Naive thymus-derived CD4-positive, alpha-beta T cell (primary cell): Measurements from ENCODE around the gene KIAA0825. TPM values are rescaled to one million over a fixed set of nuclear protein-coding genes. Genes with fewer than 3 reads are reported as not detected.

Source experiments
- ATAC-seq: fragments of 150-1000 bp; cut with Tn5 transposase; 2 replicates; pipeline ENCODE4 v1.10.0; 2021; ENCODE audit warnings: mild to moderate bottlenecking, moderate library complexity
- CTCF ChIA-PET: fragments of 350-600 bp; sonication (Branson Sonifier 250); formaldehyde crosslinking; loops from one replicate; lab custom pipeline; 2021; ENCODE audit warnings: antibody characterized with exemption; lab: Charles Lee
- POLR2A ChIA-PET: fragments of 350-600 bp; sonication (Branson Sonifier 250); formaldehyde crosslinking; loops from one replicate; lab custom pipeline; 2021; ENCODE audit warnings: antibody characterized with exemption, inconsistent platforms; lab: Charles Lee
- DNase-seq, 9 donors: peaks; one replicate each; pipeline versions ENCODE4 v3.0.0 to v3.0.0-alpha.2; 2020 to 2022; ENCODE audit warnings: mixed read lengths in 1 of 9
- H3K27ac ChIP-seq: one replicate; pipeline ENCODE4 v1.7.0; 2013; ENCODE audit warnings: mild to moderate bottlenecking, low read depth, low read length, moderate library complexity
- H3K27me3 ChIP-seq, 2 donors: one replicate each; pipeline ENCODE4 v1.7.0; 2013; ENCODE audit warnings: low read length in 2 of 2, mild to moderate bottlenecking in 2 of 2, moderate library complexity in 2 of 2; ENCODE audit not compliant: control insufficient read depth in 2 of 2, insufficient read depth in 2 of 2
- H3K36me3 ChIP-seq, 3 experiments: 1 replicate in 2 of 3; 2 replicates in 1 of 3; pipeline ENCODE4 v1.7.0; 2013; ENCODE audit warnings: low read length in 3 of 3, mild to moderate bottlenecking in 3 of 3, moderate library complexity in 1 of 3; ENCODE audit not compliant: insufficient read depth in 3 of 3, control insufficient read depth in 2 of 3
- H3K4me1 ChIP-seq, 2 donors: one replicate each; pipeline ENCODE4 v1.7.0; 2013; ENCODE audit warnings: low read length in 2 of 2, mild to moderate bottlenecking in 2 of 2, moderate library complexity in 1 of 2; ENCODE audit not compliant: control insufficient read depth in 2 of 2, insufficient read depth in 2 of 2
- H3K4me3 ChIP-seq: 2 replicates; pipeline ENCODE4 v1.7.0; 2013; ENCODE audit warnings: mild to moderate bottlenecking, low read length
- H3K9me3 ChIP-seq, 3 experiments: 1 replicate in 2 of 3; 2 replicates in 1 of 3; pipeline ENCODE4 v1.7.0; 2013; ENCODE audit warnings: low read length in 3 of 3; ENCODE audit not compliant: control insufficient read depth in 2 of 3
- H3K27ac Mint-ChIP-seq, 9 donors: one replicate each; pipeline ENCODE4 v1.8.0; 2020 to 2022; ENCODE audit warnings: mixed read lengths in 9 of 9, mild to moderate bottlenecking in 8 of 9, moderate library complexity in 5 of 9, inconsistent platforms in 2 of 9
- H3K27me3 Mint-ChIP-seq, 5 donors: one replicate each; pipeline ENCODE4 v1.8.0; 2021 to 2022; ENCODE audit warnings: mixed read lengths in 5 of 5, mild to moderate bottlenecking in 1 of 5
- H3K36me3 Mint-ChIP-seq, 5 donors: one replicate each; pipeline ENCODE4 v1.8.0; 2020 to 2022; ENCODE audit warnings: mixed read lengths in 5 of 5, mild to moderate bottlenecking in 3 of 5, inconsistent platforms in 1 of 5
- H3K4me1 Mint-ChIP-seq, 7 donors: one replicate each; pipeline ENCODE4 v1.8.0; 2020 to 2022; ENCODE audit warnings: mixed read lengths in 7 of 7, mild to moderate bottlenecking in 3 of 7, inconsistent platforms in 1 of 7
- H3K4me3 Mint-ChIP-seq, 10 donors: one replicate each; pipeline ENCODE4 v1.8.0; 2020 to 2022; ENCODE audit warnings: mild to moderate bottlenecking in 10 of 10, mixed read lengths in 10 of 10, moderate library complexity in 6 of 10, inconsistent platforms in 2 of 10
- H3K9me3 Mint-ChIP-seq, 11 donors: one replicate each; pipeline ENCODE4 v1.8.0; 2020 to 2022; ENCODE audit warnings: mixed read lengths in 11 of 11, mild to moderate bottlenecking in 4 of 11, inconsistent platforms in 1 of 11, moderate library complexity in 1 of 11
- intact Hi-C, 2 donors: fragments of 100-400 bp; cut with micrococcal nuclease; formaldehyde crosslinking; loops; one replicate each; pipeline ENCODE4 v1.15.1; 2023
- polyA plus RNA-seq, 2 donors: library from polyadenylated mRNA; unstranded; fragments of 300-500 nt; fragmentation: Illumina TruSeq; gene quantifications; one replicate each; pipeline ENCODE4 v1.2.3, GENCODE V29; 2021
- total RNA-seq, 6 experiments: library from RNA in 5 of 6; stranded (reverse) in 5 of 6; gene quantifications; 1 replicate in 5 of 6; 2 replicates in 1 of 6; pipeline ENCODE4 v1.2.3 and lab custom pipeline; 2021 to 2026

Gene KIAA0825
- total and polyA plus RNA-seq, 7 experiments from 2014 or later: 0.38 to 3.2 (median 1.3) TPM

- POLR2A ChIA-PET: no interaction called here
- CTCF ChIA-PET: no interaction called here
- H3K4me1 ChIP-seq: no peaks in the 10 kb centered on the region
These were observed 117.0 kb downstream of the KIAA0825 start for GRCh38 chr5:94501365-94501764.

GRCh38 chr5:94499806-94500205, 118.6 kb downstream of the KIAA0825 start:
- POLR2A ChIA-PET: no interaction called here
- Histone ChIP-seq H3K4me3 (no peak overlapping the region), H3K27ac (no peak overlapping the region), H3K36me3 (no peaks in the 10 kb centered on the region), H3K9me3 (no peaks in the 10 kb centered on the region), H3K27me3 (no peaks in the 10 kb centered on the region), H3K4me1 (no peaks in the 10 kb centered on the region)
- Mint-ChIP-seq H3K4me3 (no peak overlapping the region), H3K27me3 (no peaks in the 10 kb centered on the region), H3K9me3 (no peaks in the 10 kb centered on the region), H3K4me1 (no peaks in the 10 kb centered on the region), H3K27ac (no peak overlapping the region), H3K36me3 (peaks cover 0 to 4% (median 0%) of the 10 kb centered on the region in 5 donors)
- DNase-seq (no peak), ATAC-seq (no peak)
- CTCF ChIA-PET: no interaction called here
- intact Hi-C loops: no loop called here

More at GRCh38 chr5:94501365-94501764, 117.0 kb downstream of the KIAA0825 start:
- DNase-seq (no peak), ATAC-seq (no peak)
- no peaks in the 10 kb centered on the region for H3K36me3 ChIP-seq
- no peaks in the 10 kb centered on the region for H3K27me3 Mint-ChIP-seq
- no peaks in the 10 kb centered on the region for H3K9me3 ChIP-seq
- H3K36me3 Mint-ChIP-seq: no peaks in the 10 kb centered on the region
- H3K27me3 ChIP-seq: no peaks in the 10 kb centered on the region
- no peak overlapping the region for H3K4me3 ChIP-seq
- intact Hi-C loops: no loop called here
- H3K9me3 Mint-ChIP-seq: no peaks in the 10 kb centered on the region
- H3K27ac ChIP-seq: no peak overlapping the region
- H3K4me1 Mint-ChIP-seq: no peaks in the 10 kb centered on the region
- H3K27ac Mint-ChIP-seq: no peak overlapping the region
- H3K4me3 Mint-ChIP-seq: no peak overlapping the region

- Histone ChIP-seq H3K9me3 (no peaks in the 10 kb centered on the region), H3K4me1 (no peaks in the 10 kb centered on the region), H3K27me3 (no peaks in the 10 kb centered on the region), H3K4me3 (no peak overlapping the region), H3K36me3 (no peaks in the 10 kb centered on the region), H3K27ac (no peak overlapping the region)
- CTCF ChIA-PET: no interaction called here
- POLR2A ChIA-PET: no interaction called here
- intact Hi-C loops: no loop called here
- Mint-ChIP-seq H3K4me3 (no peak overlapping the region), H3K9me3 (no peaks in the 10 kb centered on the region), H3K4me1 (no peaks in the 10 kb centered on the region), H3K27me3 (no peaks in the 10 kb centered on the region), H3K27ac (no peak overlapping the region), H3K36me3 (peaks cover 0 to 4% (median 0%) of the 10 kb centered on the region in 5 donors)
- ATAC-seq: no peak
- no peak for DNase-seq
These were observed 120.2 kb downstream of the KIAA0825 start for GRCh38 chr5:94498199-94498598.

- no peak overlapping the region for H3K4me3 Mint-ChIP-seq
- H3K27ac Mint-ChIP-seq: no peak overlapping the region
- no peaks in the 10 kb centered on the region for H3K36me3 ChIP-seq
- ChIA-PET POLR2A (no interaction called here), CTCF (no interaction called here)
- DNase-seq (no peak), ATAC-seq (no peak)
- H3K36me3 Mint-ChIP-seq: peaks cover 0 to 5% (median 0%) of the 10 kb centered on the region in 5 donors
- no peaks in the 10 kb centered on the region for H3K27me3 ChIP-seq
- peaks cover 0 to 3% (median 0%) of the 10 kb centered on the region in 5 donors for H3K27me3 Mint-ChIP-seq
- intact Hi-C loops: no loop called here
- no peaks in the 10 kb centered on the region for H3K4me1 Mint-ChIP-seq
- no peaks in the 10 kb centered on the region for H3K9me3 ChIP-seq
- H3K4me3 ChIP-seq: no peak overlapping the region
- H3K27ac ChIP-seq: no peak overlapping the region
- peaks cover 0 to 2% (median 0%) of the 10 kb centered on the region in 11 donors for H3K9me3 Mint-ChIP-seq
- no peaks in the 10 kb centered on the region for H3K4me1 ChIP-seq
These were observed 133.3 kb downstream of the KIAA0825 start for GRCh38 chr5:94485067-94485466.

- no peaks in the 10 kb centered on the region for H3K4me1 Mint-ChIP-seq
- H3K9me3 Mint-ChIP-seq: peaks cover 0 to 2% (median 0%) of the 10 kb centered on the region in 11 donors
- CTCF ChIA-PET: no interaction called here
These were observed 137.3 kb downstream of the KIAA0825 start for GRCh38 chr5:94481059-94481458.

GRCh38 chr5:94480486-94480885, 137.9 kb downstream of the KIAA0825 start:
- ATAC-seq: no peak
- intact Hi-C loops: no loop called here
- Histone ChIP-seq H3K4me1 (no peaks in the 10 kb centered on the region), H3K36me3 (no peaks in the 10 kb centered on the region), H3K27me3 (no peaks in the 10 kb centered on the region), H3K9me3 (no peaks in the 10 kb centered on the region), H3K27ac (no peak overlapping the region), H3K4me3 (no peak overlapping the region)
- no peak overlapping the region for H3K27ac Mint-ChIP-seq
- DNase-seq: no peak
- peaks cover 0 to 5% (median 0%) of the 10 kb centered on the region in 5 donors for H3K27me3 Mint-ChIP-seq
- peaks cover 0 to 2% (median 0%) of the 10 kb centered on the region in 11 donors for H3K9me3 Mint-ChIP-seq
- CTCF ChIA-PET: no interaction called here
- no peaks in the 10 kb centered on the region for H3K4me1 Mint-ChIP-seq
- H3K36me3 Mint-ChIP-seq: peaks cover 0 to 7% (median 1%) of the 10 kb centered on the region in 5 donors
- H3K4me3 Mint-ChIP-seq: no peak overlapping the region
- POLR2A ChIA-PET: no interaction called here

More at GRCh38 chr5:94481059-94481458, 137.3 kb downstream of the KIAA0825 start:
- intact Hi-C loops: no loop called here
- ATAC-seq (no peak), DNase-seq (no peak)
- no peaks in the 10 kb centered on the region for H3K9me3 ChIP-seq
- Mint-ChIP-seq H3K4me3 (no peak overlapping the region), H3K36me3 (peaks cover 0 to 5% (median 1%) of the 10 kb centered on the region in 5 donors), H3K27me3 (peaks cover 0 to 5% (median 0%) of the 10 kb centered on the region in 5 donors), H3K27ac (no peak overlapping the region)
- H3K27me3 ChIP-seq: no peaks in the 10 kb centered on the region
- POLR2A ChIA-PET: no interaction called here
- no peak overlapping the region for H3K27ac ChIP-seq
- H3K4me1 ChIP-seq: no peaks in the 10 kb centered on the region
- H3K4me3 ChIP-seq: no peak overlapping the region
- no peaks in the 10 kb centered on the region for H3K36me3 ChIP-seq

GRCh38 chr5:94473936-94474335, 144.5 kb downstream of the KIAA0825 start:
- DNase-seq (no peak), ATAC-seq (no peak)
- H3K27ac Mint-ChIP-seq: no peak overlapping the region
- no peaks in the 10 kb centered on the region for H3K27me3 Mint-ChIP-seq
- Histone ChIP-seq H3K9me3 (no peaks in the 10 kb centered on the region), H3K4me3 (no peak overlapping the region), H3K36me3 (no peaks in the 10 kb centered on the region), H3K27ac (no peak overlapping the region), H3K27me3 (no peaks in the 10 kb centered on the region), H3K4me1 (no peaks in the 10 kb centered on the region)
- ChIA-PET POLR2A (no interaction called here), CTCF (no interaction called here)
- intact Hi-C loops: no loop called here
- no peaks in the 10 kb centered on the region for H3K4me1 Mint-ChIP-seq
- H3K4me3 Mint-ChIP-seq: no peak overlapping the region
- H3K36me3 Mint-ChIP-seq: peaks cover 0 to 20% (median 1%) of the 10 kb centered on the region in 5 donors
- H3K9me3 Mint-ChIP-seq: no peaks in the 10 kb centered on the region
